Left cardiac atrium (tissue), 4 donors: ENCODE measurements around the gene CD72. TPM values are rescaled to one million over a fixed set of nuclear protein-coding genes. Genes with fewer than 3 reads are reported as not detected.
"Not testable (repeated sequence)": the region's sequence is repeated elsewhere in the genome, so short reads cannot be mapped to it uniquely, and the experiment has no call there.

ENCODE experiments used
- ATAC-seq, 2 donors: fragments of 200-7000 bp; cut with Tn5 transposase; one replicate each; pipeline ENCODE4 v1.9.1; 2020; ENCODE audit warnings: mild to moderate bottlenecking in 2 of 2, moderate library complexity in 2 of 2
- DNase-seq: peaks from one replicate; pipeline ENCODE4 v3.0.0-alpha.2; 2020
- intact Hi-C, 2 donors: fragments of 100-400 bp; cut with DNase I; formaldehyde crosslinking; loops; one replicate each; pipeline versions ENCODE4 v1.14.1 to v1.15.1; 2022 to 2023
- total RNA-seq, 2 donors: library from RNA; stranded (reverse); fragmentation: NEBNext Ultra II Directional; extraction: Animal tissue kit (Norgen Biotek cat#: 25700); gene quantifications; one replicate each; pipeline ENCODE4 v1.2.1, GENCODE V29; 2021
- donor health status: DM: no; HTN: yes; CAD: no.
- donor health status: DM: no; HTN: yes; CAD: no; lungs with severe emphysema.
- donor health status: DM: yes; HTN: yes; CAD: no.
- donor health status: Dilated cardiomyopathy.

Gene CD72
- total RNA-seq, 2 donors from 2014 or later, result 0.97 to 1.6 TPM

- intact Hi-C loops, result no loop called here
- DNase-seq, result no peak
These were observed 34.0 kb upstream of the CD72 start for GRCh38 chr9:35651956-35652828.

GRCh38 chr9:35650341-35651158 lies 32.3 kb upstream of the CD72 start, which contains the start of gene SIT1:
TSS of gene SIT1 (minus strand) at chr9:35650931. CDS start at chr9:35650853, 78 bp downstream.
- intact Hi-C loops, result no loop called here
- no peak for DNase-seq
- ATAC-seq, result no peak

More at GRCh38 chr9:35651956-35652828, 34.0 kb upstream of the CD72 start:
- ATAC-seq, result no peak

GRCh38 chr9:35649431-35650340 lies 31.5 kb upstream of the CD72 start:
- DNase-seq (peak; percentile 69), ATAC-seq (peak; percentile 3)
- intact Hi-C loops, result loop anchor here in 1 of 2 donors (5.0 kb wide), 1 partner anchor 233 kb away; no protein-coding TSS in a partner anchor

DNA sequence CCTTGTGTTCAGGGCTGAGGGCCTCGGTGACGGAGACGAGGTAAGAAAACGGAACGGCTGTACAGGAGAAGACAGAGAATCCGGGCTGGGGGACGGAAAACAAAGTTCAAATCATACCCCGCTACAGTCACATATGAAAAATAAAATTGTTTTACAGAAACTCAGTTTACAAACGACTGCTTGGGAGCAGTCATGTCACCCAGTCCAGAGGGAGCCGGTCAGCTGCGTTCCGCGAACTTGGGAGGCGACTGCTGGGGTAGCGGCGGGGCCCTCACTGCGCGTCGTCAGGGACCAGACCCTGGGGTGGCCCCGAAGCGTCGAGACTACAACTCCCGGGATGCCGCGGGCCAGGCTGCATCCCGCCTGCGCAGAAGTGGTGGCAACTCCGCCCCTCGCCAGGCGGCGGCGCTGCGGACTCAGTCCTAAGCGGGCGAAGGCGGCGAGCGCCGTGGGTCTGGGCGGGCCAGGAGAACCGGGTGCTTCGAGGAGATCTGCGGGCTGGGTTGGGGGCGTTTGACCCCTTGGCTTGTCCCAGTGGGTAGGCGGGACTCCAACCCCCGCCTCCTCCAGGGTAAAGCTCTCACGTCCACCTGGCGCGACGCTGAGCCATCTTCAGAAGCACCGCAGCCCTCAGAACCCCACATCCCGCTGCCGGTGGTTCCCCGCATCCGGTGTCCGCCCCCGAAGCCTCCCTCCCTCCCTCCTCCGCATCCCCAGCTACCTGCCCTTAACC lies 28.5 kb upstream of the CD72 start:
- DNase-seq (peak; percentile 95), ATAC-seq (peak; percentile 95 to 96)
- intact Hi-C loops, result loop anchor here in 1 of 2 donors (5.0 kb wide), 1 partner anchor 236 kb away; no protein-coding TSS in a partner anchor

DNA sequence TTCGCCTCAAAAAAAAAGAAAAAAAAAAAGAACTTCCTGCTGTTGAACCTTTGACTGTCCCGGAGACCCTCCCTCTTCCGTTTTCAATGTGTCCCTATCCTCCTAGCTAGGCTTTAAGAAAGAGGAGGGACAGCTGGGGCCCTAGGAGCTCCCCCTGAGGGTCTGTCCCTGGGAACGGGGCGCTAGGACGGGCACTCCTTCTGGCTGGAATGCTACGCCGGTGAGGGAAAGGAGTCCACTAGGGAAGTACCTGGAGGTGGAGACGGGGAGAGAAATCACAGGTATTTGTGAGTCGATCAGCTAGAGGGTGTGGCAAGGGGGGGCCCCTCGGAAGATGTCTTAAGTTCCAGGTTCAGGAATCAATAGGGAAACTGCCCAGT lies 27.9 kb upstream of the CD72 start:
- intact Hi-C loops, result loop anchor here in 1 of 2 donors (5.0 kb wide), 1 partner anchor 236 kb away; no protein-coding TSS in a partner anchor

GRCh38 chr9:35645736-35646135 lies 27.5 kb upstream of the CD72 start:
- intact Hi-C loops, result loop anchor here in 1 of 2 donors (5.0 kb wide), 1 partner anchor 237 kb away; no protein-coding TSS in a partner anchor
- ATAC-seq, DNase-seq: not testable (repeated sequence)

More for the DNA sequence above, 27.9 kb upstream of the CD72 start:
- DNase-seq, result peak; percentile 30
- ATAC-seq, result peak; percentile 17 to 36

DNA sequence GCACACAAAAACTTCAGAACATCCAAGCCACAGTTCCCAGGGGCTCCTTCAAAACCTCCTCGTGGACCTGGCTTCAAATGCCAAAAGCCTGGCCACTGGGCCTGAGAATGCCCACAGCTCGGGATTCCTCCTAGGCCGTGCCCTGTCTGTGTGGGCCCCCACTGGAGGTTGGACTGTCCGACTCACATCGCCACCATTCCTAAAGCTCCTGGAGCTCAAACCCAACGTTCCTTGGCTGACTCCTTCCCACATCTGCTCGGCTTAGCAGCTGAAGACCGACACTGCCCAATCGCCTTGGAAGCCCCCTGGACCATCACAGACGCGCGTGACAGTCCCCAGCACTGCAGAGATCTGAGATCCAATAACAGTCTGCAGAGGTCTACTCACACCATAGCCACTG lies 24.8 kb upstream of the CD72 start:
- DNase-seq, result no peak
- intact Hi-C loops, result no loop called here

DNA sequence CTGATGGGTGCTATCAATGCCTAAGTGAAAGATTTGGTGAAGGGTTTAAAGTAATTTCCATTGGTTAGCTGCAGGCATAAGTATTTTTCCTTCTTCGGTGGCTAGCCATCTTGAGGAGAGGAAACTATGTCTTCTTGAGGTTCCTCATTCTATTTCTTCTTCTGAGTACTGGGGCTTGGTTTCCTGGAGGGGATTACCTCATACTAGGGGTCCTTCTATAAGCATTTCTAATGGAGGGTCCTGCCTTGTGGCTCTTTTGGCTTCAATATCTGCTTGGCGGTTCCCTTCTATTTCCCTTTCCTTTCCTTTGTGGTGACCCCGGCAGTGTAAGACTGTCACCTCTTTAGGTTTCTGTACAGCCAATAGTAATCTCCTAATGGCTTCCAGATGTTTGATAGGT lies 23.3 kb upstream of the CD72 start:
- ATAC-seq, intact Hi-C loops, DNase-seq: not testable (repeated sequence)

More for the DNA sequence above, 24.8 kb upstream of the CD72 start:
- ATAC-seq, result no peak

DNA sequence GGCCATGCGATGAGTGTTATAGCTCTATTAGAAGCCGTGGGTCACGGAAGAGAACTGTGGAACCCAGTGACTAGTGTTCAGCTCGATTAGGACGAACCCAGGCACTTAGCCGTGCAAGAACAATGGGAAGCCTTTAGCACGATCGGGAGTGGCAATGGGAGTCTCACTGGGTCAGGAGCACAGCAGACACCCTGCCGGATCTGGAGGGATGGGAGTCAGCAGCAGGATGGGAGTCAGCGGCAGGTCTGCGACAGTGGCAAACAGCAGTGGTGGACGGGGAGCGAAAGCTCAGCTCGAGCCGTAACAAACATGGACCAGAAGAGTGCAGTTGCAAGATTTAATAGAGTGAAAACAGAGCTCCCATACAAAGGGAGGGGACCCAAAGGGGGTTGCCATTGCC lies 22.2 kb upstream of the CD72 start:
- DNase-seq, ATAC-seq, intact Hi-C loops: not testable (repeated sequence)

- intact Hi-C loops, result no loop called here
- ATAC-seq, result no peak
- no peak for DNase-seq
These were observed 21.4 kb upstream of the CD72 start for GRCh38 chr9:35639631-35640030.

- intact Hi-C loops, ATAC-seq, DNase-seq: not testable (repeated sequence)
These were observed 21.0 kb upstream of the CD72 start for GRCh38 chr9:35639225-35639624.

DNA sequence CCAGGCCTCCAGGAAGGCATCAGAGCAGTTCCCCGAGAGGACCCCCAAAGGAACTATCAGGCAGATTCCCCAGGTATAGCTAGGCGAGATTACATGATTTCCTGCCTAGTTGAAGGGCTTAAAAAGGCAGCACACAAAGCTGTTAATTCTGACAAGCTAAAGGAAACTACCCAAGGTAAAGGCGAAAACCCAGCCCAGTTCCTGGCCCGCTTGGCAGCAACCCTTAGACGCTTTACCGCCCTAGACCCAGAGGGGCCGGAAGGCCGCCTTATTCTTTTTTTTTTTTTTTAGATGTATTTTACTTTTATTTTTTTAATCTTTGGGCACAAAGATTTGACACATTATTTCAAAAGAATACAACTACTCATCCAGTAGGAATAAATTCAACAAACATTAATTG lies 20.5 kb upstream of the CD72 start:
- DNase-seq, intact Hi-C loops, ATAC-seq: not testable (repeated sequence)

DNA sequence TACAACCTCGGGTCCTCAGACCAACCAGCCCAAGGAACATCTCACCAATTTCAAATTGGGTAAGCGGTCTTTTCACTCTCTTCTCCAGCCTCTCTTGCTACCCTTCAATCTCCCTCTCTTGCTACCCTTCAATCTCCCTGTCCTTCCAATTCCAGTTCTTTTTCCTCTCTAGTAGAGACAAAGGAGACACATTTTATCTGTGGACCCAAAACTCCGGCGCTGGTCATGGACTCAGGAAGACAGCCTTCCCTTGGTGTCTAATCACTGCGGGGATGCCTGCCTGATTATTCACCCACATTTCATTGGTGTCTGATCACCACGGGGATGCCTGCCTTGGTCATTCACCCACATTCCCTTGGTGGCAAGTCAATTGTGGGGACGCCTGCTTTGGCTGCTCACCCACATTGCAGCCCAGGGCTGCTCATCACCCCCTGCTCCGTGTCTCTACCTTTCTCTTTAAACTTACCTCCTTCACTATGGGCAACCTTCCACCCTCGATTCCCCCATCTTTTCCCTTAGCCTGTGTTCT lies 19.3 kb upstream of the CD72 start:
- not testable (repeated sequence) for ATAC-seq

DNA sequence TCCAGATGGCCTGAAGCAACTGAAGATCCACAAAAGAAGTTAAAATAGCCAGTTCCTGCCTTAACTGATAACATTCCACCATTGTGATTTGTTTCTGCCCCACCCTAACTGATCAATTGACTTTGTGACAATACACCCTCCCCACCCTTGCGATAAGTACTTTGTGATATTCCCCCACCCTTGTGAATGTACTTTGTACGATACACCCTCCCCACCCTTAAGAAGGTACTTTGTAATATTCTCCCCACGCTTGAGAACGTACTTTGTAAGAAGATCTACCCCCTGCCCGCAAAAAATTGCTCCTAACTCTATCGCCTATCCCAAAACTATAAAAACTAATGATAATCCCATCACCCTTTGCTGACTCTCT lies 18.6 kb upstream of the CD72 start:
- DNase-seq, ATAC-seq, intact Hi-C loops: not testable (repeated sequence)

More for the DNA sequence above, 19.3 kb upstream of the CD72 start:
- DNase-seq, intact Hi-C loops: not testable (repeated sequence)

DNA sequence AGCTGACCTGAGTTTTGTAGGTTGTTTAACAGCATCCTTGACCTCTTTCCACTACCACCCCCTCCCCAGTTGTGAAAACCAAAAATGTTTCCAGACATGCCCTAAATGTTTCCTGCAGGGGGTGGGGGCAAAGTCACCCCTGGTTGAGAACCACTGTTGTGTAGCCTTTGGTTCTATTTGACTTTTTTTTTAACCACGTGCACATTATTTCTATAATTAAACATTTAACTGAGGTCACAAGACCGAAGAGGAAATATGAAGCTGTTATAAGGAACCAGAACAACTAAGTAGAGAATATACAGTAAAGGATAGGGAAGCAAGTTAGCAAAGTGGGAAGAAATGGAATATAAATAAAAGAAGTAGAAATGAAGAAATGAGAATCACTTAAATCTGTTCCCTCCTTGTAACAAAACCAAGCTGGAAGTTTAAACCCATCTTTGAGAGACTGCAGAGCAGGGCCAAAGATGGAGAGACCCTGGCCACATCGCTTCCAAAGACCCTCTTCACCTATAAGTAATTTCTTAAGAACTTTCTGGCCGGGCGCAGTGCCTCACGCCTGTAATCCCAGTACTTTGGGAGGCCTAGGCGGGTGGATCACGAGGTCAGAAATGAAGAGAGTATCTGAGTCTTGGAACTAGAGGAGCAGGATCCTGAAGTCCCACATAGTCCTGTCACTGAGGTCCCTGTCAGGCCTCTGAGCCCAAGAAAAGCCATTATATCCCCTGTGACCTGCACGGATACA lies 18.1 kb upstream of the CD72 start:
- no peak for DNase-seq
- intact Hi-C loops, result no loop called here
- ATAC-seq, result peak; percentile 27 to 38

DNA sequence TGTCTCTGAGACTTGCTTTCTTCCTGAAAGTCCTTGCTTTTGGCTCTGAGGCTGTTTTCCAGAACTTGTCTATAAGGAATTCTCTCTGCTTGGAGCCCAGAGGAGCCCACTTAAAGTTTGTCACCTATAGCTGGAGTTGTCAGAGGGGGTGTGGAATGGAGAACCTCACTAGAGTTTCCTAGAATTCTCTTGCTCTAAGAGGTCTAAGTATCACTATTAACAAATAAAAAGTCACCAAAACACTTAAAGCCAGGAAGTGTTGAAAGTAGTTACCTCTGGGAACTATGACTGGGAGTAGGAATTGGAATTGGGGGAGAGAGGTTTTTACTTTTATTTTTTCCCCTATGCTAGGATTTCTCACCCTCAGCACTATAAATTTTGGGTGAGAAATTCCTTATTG lies 17.5 kb upstream of the CD72 start:
- intact Hi-C loops, result no loop called here
- ATAC-seq (no peak), DNase-seq (no peak)

- intact Hi-C loops, result no loop called here
- DNase-seq (no peak), ATAC-seq (no peak)
These were observed 11.4 kb upstream of the CD72 start for GRCh38 chr9:35629597-35629996.
